ENCODE results near the gene KLRC3. TPM values are rescaled to one million over a fixed set of nuclear protein-coding genes. Genes with fewer than 3 reads are reported as not detected.

KLRC3 gene
- total RNA-seq, 1 experiment from 2014 or later: not detected

DNA sequence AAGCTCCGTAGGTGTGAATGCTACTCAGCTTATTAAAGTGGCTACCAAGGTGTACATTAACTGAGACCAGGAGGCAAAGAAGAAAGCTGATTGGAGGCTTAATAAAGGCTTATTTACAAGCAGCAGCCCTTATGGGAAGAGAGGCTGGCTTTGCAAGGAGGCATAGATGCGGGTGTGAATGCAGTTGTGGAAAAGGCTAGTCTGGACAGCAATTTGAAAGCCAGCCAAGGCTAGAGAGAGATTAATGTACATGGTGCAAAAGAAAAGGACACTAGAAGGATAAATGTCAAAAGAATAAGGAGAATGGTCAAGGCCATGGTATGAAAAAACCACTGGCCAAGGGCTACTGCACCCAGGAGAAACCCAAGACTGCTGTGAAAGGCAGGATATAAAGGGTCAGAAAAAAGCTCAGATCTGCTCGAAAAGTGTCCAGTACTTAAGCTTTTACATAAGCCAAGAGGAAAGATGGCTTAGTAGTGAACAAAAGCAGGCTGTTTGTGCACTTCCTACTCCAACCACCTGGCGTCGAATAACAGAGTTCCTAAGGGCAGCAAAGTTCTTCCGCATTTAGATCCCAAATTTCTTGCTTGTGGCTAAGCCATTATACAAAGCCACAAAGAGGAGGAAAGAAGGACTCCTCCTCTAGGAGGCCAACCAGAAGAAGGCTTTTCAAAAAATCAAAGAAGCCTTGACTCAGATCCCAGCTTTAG, 54.5 kb downstream of the KLRC3 start:
- Mint-ChIP-seq H3K4me3 (no peak overlapping the region), H3K27me3 (ENCODE audit: low read depth) (no peaks in the 10 kb centered on the region), H3K4me1 (peaks cover 35% of the 10 kb centered on the region), H3K36me3 (peaks cover 5% of the 10 kb centered on the region), H3K9me3 (peaks cover 9% of the 10 kb centered on the region), H3K27ac (no peak overlapping the region)
- no peak for ATAC-seq
- CTCF ChIA-PET: interaction anchor here (0.9 to 1.9 kb wide), 7 partner anchors 32 to 196 kb away, joined by 3 to 12 read pairs (median 5); no protein-coding TSS in a partner anchor
- TF ChIP-seq TEAD1 (CRISPR knock-in tag; IDR thresholded peaks at IDR 0.05): no peak
- TF ChIP-seq, protein P1, sequence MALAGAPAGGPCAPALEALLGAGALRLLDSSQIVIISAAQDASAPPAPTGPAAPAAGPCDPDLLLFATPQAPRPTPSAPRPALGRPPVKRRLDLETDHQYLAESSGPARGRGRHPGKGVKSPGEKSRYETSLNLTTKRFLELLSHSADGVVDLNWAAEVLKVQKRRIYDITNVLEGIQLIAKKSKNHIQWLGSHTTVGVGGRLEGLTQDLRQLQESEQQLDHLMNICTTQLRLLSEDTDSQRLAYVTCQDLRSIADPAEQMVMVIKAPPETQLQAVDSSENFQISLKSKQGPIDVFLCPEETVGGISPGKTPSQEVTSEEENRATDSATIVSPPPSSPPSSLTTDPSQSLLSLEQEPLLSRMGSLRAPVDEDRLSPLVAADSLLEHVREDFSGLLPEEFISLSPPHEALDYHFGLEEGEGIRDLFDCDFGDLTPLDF (CRISPR knock-in tag; IDR thresholded peaks at IDR 0.05): no peak
- POLR2A ChIA-PET: no interaction called here
- DNase-seq (ENCODE audit: low spot score): no peak

DNA sequence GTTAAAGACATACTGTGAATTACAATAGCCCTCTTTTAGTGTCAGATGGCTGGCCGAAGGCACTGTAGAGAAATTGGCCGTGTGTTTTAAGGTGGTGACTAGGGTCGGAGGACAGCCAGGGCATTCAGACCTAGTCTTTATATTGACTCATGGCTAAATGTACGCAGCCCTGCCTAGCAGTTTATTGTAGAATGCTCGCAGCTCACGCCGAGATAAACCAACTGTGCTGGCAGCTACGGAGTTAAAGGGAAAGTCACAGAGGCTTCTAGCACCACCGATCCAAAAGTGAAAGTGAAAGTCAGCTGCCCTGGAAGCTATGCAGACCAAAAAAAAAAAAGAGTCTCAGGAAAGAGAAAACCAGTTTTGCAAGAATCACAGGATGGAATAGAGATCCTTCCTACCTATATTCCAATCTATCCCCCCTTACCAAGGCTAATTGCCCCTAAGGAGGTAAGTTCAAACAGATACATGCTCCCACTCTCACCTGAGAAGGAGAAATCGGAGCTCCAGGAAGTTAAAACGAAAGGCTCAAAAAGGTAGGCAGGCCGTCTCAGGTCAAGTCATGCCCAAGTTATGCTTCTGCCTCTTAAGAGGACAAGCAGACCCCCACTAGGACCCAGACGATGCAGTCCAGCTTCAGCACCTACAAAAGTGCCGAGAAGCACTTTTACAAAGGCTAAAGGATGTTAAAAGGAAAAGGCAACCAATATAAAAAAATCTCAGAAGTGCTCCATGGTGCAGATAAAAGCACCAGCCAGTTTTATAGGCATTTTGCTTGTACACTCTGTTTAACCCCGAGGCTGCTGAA, 55.4 kb downstream of the KLRC3 start:
- ChIA-PET CTCF (interaction anchor here (0.6 to 1.6 kb wide), 4 partner anchors 26 to 193 kb away, joined by 3 to 5 read pairs (median 4); no protein-coding TSS in a partner anchor), POLR2A (interaction anchor here (0.6 kb wide), 1 partner anchor 244 kb away, joined by 8 read pairs; no protein-coding TSS in a partner anchor)
- Mint-ChIP-seq H3K4me1 (peaks cover 35% of the 10 kb centered on the region), H3K27me3 (ENCODE audit: low read depth) (no peaks in the 10 kb centered on the region), H3K36me3 (peaks cover 5% of the 10 kb centered on the region), H3K4me3 (no peak overlapping the region), H3K9me3 (peaks cover 12% of the 10 kb centered on the region), H3K27ac (no peak overlapping the region)
- DNase-seq (ENCODE audit: low spot score): no peak
- TF ChIP-seq GRHL2 (CRISPR knock-in tag; IDR thresholded peaks at IDR 0.05; ENCODE audit: insufficient replicate concordance, severe bottlenecking): no peak
- TF ChIP-seq ZNF263 (CRISPR knock-in tag; IDR thresholded peaks at IDR 0.05; ENCODE audit: low read depth): no peak
- TF ChIP-seq, protein P2, sequence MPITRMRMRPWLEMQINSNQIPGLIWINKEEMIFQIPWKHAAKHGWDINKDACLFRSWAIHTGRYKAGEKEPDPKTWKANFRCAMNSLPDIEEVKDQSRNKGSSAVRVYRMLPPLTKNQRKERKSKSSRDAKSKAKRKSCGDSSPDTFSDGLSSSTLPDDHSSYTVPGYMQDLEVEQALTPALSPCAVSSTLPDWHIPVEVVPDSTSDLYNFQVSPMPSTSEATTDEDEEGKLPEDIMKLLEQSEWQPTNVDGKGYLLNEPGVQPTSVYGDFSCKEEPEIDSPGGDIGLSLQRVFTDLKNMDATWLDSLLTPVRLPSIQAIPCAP (CRISPR knock-in tag; IDR thresholded peaks at IDR 0.05): peak; percentile 93
- no peak for TF ChIP-seq ZNF232 (CRISPR knock-in tag; IDR thresholded peaks at IDR 0.05)
- TF ChIP-seq CBFB (CRISPR knock-in tag; IDR thresholded peaks at IDR 0.05; ENCODE audit: low read depth): no peak
- TF ChIP-seq, protein P3, sequence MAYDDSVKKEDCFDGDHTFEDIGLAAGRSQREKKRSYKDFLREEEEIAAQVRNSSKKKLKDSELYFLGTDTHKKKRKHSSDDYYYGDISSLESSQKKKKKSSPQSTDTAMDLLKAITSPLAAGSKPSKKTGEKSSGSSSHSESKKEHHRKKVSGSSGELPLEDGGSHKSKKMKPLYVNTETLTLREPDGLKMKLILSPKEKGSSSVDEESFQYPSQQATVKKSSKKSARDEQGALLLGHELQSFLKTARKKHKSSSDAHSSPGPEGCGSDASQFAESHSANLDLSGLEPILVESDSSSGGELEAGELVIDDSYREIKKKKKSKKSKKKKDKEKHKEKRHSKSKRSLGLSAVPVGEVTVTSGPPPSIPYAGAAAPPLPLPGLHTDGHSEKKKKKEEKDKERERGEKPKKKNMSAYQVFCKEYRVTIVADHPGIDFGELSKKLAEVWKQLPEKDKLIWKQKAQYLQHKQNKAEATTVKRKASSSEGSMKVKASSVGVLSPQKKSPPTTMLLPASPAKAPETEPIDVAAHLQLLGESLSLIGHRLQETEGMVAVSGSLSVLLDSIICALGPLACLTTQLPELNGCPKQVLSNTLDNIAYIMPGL (CRISPR knock-in tag; IDR thresholded peaks at IDR 0.05): no peak
- TF ChIP-seq ZNF671 (CRISPR knock-in tag; IDR thresholded peaks at IDR 0.05): no peak
- TF ChIP-seq RELA (CRISPR knock-in tag; IDR thresholded peaks at IDR 0.05; ENCODE audit: borderline replicate concordance): no peak
- TF ChIP-seq ZNF121 (CRISPR knock-in tag; IDR thresholded peaks at IDR 0.05): no peak
- TF ChIP-seq RORB (CRISPR knock-in tag; IDR thresholded peaks at IDR 0.05): no peak
- peak; percentile 95 for TF ChIP-seq IRF2 (CRISPR knock-in tag; IDR thresholded peaks at IDR 0.05; ENCODE audit: borderline replicate concordance, low read depth)
- ATAC-seq: peak; percentile 42

DNA sequence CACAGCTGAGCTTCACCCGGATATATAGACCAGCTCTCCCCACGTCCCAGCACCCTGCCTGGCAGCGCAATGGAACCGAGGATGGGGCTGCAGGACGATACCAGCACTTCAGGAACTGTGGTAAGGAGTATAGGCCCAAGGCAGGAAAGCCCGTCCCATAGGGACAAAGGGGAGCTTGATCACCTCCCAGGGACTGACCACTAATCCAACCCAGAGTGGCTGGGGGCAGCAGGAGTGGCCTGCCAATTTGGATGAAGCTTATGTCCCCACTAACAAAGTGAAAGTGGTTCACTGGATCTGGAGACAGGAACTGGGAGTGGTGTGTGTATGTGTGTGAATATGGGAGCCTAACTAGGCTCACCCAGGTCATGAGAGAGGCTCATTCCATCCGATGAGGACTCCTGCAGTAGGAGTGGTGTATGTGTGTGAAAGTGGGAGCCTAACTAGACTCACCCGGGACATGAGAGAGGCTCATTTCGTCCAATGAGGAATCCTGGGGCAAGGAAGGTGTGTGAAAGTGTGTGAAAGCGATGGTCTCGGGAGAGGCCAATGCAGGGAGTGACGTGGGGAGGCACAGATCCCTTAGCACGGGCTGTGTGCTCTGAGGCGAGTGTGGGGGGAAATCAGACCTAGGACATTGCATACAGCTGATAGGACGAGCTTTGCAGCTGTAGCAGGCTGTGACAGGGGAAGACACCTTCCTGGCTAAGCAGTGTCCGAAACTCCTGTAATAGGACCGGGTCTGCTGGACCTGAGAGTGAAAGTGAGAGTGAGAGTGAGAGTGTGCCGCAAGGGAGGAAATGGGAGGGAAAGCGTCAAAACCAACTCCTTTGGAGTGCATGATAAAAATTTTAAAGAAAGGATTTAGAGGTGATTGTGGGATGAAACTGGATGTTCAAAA, 56.2 kb downstream of the KLRC3 start:
- CTCF ChIA-PET: interaction anchor here (0.6 to 1.6 kb wide), 3 partner anchors 25 to 194 kb away, joined by 3 to 5 read pairs (median 4); no protein-coding TSS in a partner anchor
- POLR2A ChIA-PET: interaction anchor here (0.6 kb wide), 1 partner anchor 244 kb away, joined by 8 read pairs; no protein-coding TSS in a partner anchor
- Mint-ChIP-seq H3K9me3 (peaks cover 12% of the 10 kb centered on the region), H3K27ac (no peak overlapping the region), H3K27me3 (ENCODE audit: low read depth) (no peaks in the 10 kb centered on the region), H3K36me3 (peaks cover 5% of the 10 kb centered on the region), H3K4me1 (peaks cover 36% of the 10 kb centered on the region), H3K4me3 (no peak overlapping the region)
- ATAC-seq (peak; percentile 25), DNase-seq (ENCODE audit: low spot score) (no peak)
- 0 out of 2 replicates have a peak, but pooled peaks have one; percentile 33 for TF ChIP-seq SP1 (CRISPR knock-in tag; conservative IDR thresholded peaks at IDR 0.05)
- no peak for TF ChIP-seq ZBTB21 (CRISPR knock-in tag; IDR thresholded peaks at IDR 0.05; ENCODE audit: borderline replicate concordance)
- TF ChIP-seq, protein P4, sequence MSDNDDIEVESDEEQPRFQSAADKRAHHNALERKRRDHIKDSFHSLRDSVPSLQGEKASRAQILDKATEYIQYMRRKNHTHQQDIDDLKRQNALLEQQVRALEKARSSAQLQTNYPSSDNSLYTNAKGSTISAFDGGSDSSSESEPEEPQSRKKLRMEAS (CRISPR knock-in tag; IDR thresholded peaks at IDR 0.05): 0 out of 2 replicates have a peak, but pooled peaks have one; percentile 25
- 0 out of 2 replicates have a peak, but pooled peaks have one; percentile 36 for TF ChIP-seq NFE2L1 (CRISPR knock-in tag; IDR thresholded peaks at IDR 0.05)

Measured in WTC11 (cell line).